Subcutaneous abdominal adipose tissue (tissue), 5 donors: Measurements from ENCODE around the gene ALCAM.

ENCODE experiments used
- H3K27ac ChIP-seq: one replicate; pipeline ENCODE4 v1.7.0; 2013; ENCODE audit warnings: low read depth, mild to moderate bottlenecking, inconsistent platforms, low read length, moderate library complexity
- H3K27me3 ChIP-seq, 5 donors: one replicate each; pipeline ENCODE4 v1.7.0; 2013; ENCODE audit warnings: low read length in 5 of 5, inconsistent platforms in 1 of 5; ENCODE audit not compliant: control insufficient read depth in 5 of 5, insufficient read depth in 4 of 5
- H3K36me3 ChIP-seq, 5 donors: one replicate each; pipeline ENCODE4 v1.7.0; 2013; ENCODE audit warnings: low read length in 5 of 5; ENCODE audit not compliant: control insufficient read depth in 5 of 5, insufficient read depth in 5 of 5
- H3K4me1 ChIP-seq, 5 donors: one replicate each; pipeline ENCODE4 v1.7.0; 2013; ENCODE audit warnings: low read length in 5 of 5, mild to moderate bottlenecking in 3 of 5, moderate library complexity in 1 of 5; ENCODE audit not compliant: control insufficient read depth in 5 of 5, insufficient read depth in 5 of 5
- H3K4me3 ChIP-seq, 5 donors: one replicate each; pipeline ENCODE4 v1.7.0; 2013; ENCODE audit warnings: low read length in 5 of 5, low read depth in 1 of 5
- H3K9ac ChIP-seq, 5 donors: one replicate each; pipeline ENCODE4 v1.7.0; 2013; ENCODE audit warnings: low read length in 5 of 5, mild to moderate bottlenecking in 4 of 5, moderate library complexity in 3 of 5
- H3K9me3 ChIP-seq, 5 donors: one replicate each; pipeline ENCODE4 v1.7.0; 2013; ENCODE audit warnings: low read length in 5 of 5; ENCODE audit not compliant: control insufficient read depth in 5 of 5
- donor health status: healthy.
- donor health status: healthy.
- donor health status: healthy.
- donor health status: healthy.
- donor health status: healthy.

Gene ALCAM

DNA sequence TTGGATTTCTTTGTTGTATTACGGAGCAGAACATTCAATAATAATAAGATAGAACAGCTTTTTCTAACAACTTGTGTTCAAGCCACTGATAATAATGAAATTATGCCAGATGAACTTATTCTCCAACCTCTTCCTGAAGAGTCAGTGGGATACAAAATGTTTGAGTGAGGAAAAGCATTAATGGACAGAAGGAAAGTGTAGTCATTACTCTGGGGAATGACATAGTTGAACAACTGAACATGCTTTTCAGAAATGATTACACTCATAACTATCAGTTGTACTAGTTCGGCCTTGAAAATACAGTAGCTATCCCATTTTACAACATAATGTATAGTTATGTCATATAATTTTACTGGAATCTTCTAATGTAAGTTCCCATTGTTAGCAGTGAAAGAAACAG is 55.9 kb downstream of the ALCAM start:
- Histone ChIP-seq H3K9ac (no peak overlapping the region), H3K27ac (no peak overlapping the region), H3K4me3 (no peak overlapping the region), H3K4me1 (no peaks in the 10 kb centered on the region), H3K27me3 (no peaks in the 10 kb centered on the region), H3K9me3 (no peaks in the 10 kb centered on the region), H3K36me3 (no peaks in the 10 kb centered on the region)

GRCh38 chr3:105423397-105423796 is 56.7 kb downstream of the ALCAM start:
- H3K4me3 ChIP-seq, result no peak overlapping the region
- no peaks in the 10 kb centered on the region for H3K9me3 ChIP-seq
- H3K27ac ChIP-seq, result no peak overlapping the region
- H3K4me1 ChIP-seq, result no peaks in the 10 kb centered on the region
- no peaks in the 10 kb centered on the region for H3K27me3 ChIP-seq
- no peak overlapping the region for H3K9ac ChIP-seq
- no peaks in the 10 kb centered on the region for H3K36me3 ChIP-seq

DNA sequence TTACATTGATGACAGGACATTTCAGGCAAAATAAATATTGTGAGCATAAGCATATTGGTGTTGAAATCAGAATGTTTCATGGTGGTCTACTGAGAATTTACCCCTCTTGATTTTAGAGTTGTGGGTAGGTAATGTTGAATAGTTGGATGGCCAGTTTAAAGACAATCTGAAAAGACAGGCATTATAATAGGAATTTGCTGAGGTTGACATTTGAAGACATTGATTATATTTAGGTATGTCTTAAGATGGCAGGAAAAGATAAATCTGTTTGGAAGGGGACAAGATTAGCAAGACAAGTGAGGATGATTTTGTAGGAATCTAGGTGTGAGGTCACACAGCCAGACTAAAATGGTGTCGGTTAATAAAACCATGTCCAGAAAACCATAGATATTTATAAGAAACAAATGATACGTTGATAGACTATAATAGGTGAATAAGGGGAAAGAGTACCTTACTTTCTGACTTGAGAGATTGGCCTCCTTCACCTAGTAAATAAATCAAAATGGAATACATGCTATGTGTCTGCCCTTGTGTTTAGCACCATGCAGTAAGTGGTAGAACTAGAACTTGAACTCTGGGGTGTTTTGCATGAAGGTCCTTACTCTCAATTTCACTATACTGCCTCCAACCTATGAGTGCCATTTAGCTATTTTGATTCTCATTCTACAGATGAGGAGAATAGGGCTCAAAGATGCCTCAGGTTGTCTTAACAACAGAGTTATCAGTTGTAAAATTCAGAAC is 57.9 kb downstream of the ALCAM start:
- Histone ChIP-seq H3K4me1 (no peaks in the 10 kb centered on the region), H3K4me3 (no peak overlapping the region), H3K36me3 (no peaks in the 10 kb centered on the region), H3K9ac (no peak overlapping the region), H3K27me3 (no peaks in the 10 kb centered on the region), H3K27ac (no peak overlapping the region), H3K9me3 (no peaks in the 10 kb centered on the region)

DNA sequence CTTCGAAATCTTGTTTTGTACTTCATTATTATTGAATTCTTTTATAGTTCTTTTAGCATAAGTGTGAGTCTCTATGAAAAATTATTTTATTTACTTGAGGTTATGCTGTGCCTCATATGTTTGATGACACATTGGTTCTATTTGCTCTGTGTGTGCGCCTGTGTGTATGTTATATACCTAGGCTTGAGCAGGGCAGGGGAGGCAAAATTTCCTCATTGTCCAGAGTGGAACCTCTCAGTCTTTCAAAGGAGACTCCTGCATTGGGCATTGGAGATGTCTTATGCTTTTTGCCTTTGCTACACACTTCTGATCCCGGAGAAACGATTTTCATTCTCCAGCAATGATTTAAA is 58.4 kb downstream of the ALCAM start:
- no peak overlapping the region for H3K27ac ChIP-seq
- no peaks in the 10 kb centered on the region for H3K9me3 ChIP-seq
- H3K4me1 ChIP-seq, result no peaks in the 10 kb centered on the region
- H3K36me3 ChIP-seq, result no peaks in the 10 kb centered on the region
- no peak overlapping the region for H3K4me3 ChIP-seq
- no peak overlapping the region for H3K9ac ChIP-seq
- H3K27me3 ChIP-seq, result no peaks in the 10 kb centered on the region

DNA sequence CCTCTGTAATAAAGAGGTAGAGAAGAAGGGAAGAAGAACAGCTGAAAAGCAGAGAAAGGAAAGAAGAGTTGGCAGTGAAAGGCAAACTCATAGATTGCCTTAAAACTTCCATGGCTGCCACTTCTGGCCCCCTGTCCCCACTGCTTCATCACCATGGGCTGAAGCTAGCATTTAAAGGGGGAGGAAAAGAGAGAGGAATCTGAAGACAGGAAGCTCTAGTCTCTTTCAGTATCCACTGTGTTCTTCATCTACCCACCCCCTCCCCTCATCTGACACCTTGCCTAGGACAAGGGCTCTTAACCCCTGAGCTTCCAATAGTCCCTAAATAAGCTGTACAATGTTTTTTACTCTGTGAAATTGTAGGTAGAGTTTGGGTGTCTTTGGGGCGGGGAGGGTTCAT is 60.6 kb downstream of the ALCAM start:
- H3K4me1 ChIP-seq, result no peaks in the 10 kb centered on the region
- no peak overlapping the region for H3K9ac ChIP-seq
- H3K36me3 ChIP-seq, result no peaks in the 10 kb centered on the region
- H3K4me3 ChIP-seq, result no peak overlapping the region
- no peak overlapping the region for H3K27ac ChIP-seq
- no peaks in the 10 kb centered on the region for H3K9me3 ChIP-seq
- H3K27me3 ChIP-seq, result no peaks in the 10 kb centered on the region

DNA sequence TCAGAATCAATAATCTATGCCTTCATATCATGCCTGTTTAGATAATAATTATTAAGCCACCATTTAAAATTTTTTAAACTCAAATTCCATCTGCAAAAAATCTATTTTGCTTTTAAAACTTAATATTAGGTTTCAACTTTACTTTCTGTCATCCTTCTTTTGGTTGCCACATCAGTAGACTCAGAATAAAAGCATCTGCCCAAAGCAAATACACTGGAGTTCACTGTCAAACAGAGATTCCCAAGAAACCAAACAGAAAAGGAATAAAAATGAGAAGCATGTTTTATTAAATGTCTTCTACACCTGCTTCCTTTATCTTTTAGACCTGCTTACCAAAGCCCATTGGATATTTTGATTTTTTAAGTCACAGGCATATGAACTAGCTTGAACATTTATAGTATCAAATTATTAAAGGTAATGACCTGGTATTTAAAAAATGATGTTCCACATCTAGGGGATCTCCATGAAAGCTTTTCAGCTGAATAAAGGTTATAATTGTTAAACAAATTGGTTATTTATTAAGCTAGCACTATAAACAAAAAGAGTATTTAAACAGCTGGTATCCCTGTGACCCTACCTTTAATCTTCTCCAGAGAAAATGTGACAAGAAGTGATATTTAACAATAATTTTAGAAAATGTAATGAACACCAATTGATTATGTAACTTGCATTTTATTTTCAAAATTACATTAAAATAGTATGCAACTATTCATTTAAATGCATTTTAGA is 62.5 kb downstream of the ALCAM start:
- H3K4me1 ChIP-seq, result no peaks in the 10 kb centered on the region
- no peaks in the 10 kb centered on the region for H3K36me3 ChIP-seq
- no peak overlapping the region for H3K4me3 ChIP-seq
- no peaks in the 10 kb centered on the region for H3K9me3 ChIP-seq
- no peaks in the 10 kb centered on the region for H3K27me3 ChIP-seq
- H3K27ac ChIP-seq, result no peak overlapping the region
- H3K9ac ChIP-seq, result no peak overlapping the region

DNA sequence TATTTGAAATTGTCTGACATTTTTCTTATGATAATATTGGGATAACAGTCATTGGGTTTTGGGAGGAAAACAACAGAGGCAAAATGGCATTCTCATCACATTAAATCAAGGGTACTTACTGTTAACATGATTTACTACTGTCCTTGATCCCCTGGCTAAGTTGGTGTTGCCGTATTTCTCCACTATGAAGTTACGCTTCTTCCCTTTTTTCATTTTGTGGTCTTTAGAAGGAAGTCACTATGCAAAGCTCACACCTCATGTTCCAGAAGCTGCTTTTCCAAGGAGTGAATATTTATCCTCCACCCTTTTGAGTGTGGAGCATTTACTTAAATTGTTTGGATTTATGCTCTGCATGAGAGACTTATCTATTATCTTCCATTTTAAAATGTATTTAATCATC is 63.7 kb downstream of the ALCAM start:
- no peak overlapping the region for H3K27ac ChIP-seq
- H3K27me3 ChIP-seq, result no peaks in the 10 kb centered on the region
- H3K36me3 ChIP-seq, result no peaks in the 10 kb centered on the region
- H3K4me1 ChIP-seq, result no peaks in the 10 kb centered on the region
- no peak overlapping the region for H3K4me3 ChIP-seq
- no peak overlapping the region for H3K9ac ChIP-seq
- H3K9me3 ChIP-seq, result no peaks in the 10 kb centered on the region

- Histone ChIP-seq H3K27ac (no peak overlapping the region), H3K4me3 (no peak overlapping the region), H3K9me3 (no peaks in the 10 kb centered on the region), H3K4me1 (no peaks in the 10 kb centered on the region), H3K36me3 (no peaks in the 10 kb centered on the region), H3K27me3 (no peaks in the 10 kb centered on the region), H3K9ac (no peak overlapping the region)
These were observed 64.5 kb downstream of the ALCAM start for GRCh38 chr3:105431200-105431599.

- Histone ChIP-seq H3K9ac (no peak overlapping the region), H3K36me3 (no peaks in the 10 kb centered on the region), H3K4me3 (no peak overlapping the region), H3K9me3 (no peaks in the 10 kb centered on the region), H3K27me3 (no peaks in the 10 kb centered on the region), H3K4me1 (no peaks in the 10 kb centered on the region), H3K27ac (no peak overlapping the region)
These were observed 68.6 kb downstream of the ALCAM start for GRCh38 chr3:105435277-105435676.

GRCh38 chr3:105436687-105437086 is 70.0 kb downstream of the ALCAM start:
- no peak overlapping the region for H3K4me3 ChIP-seq
- H3K36me3 ChIP-seq, result no peaks in the 10 kb centered on the region
- H3K9me3 ChIP-seq, result no peaks in the 10 kb centered on the region
- no peak overlapping the region for H3K9ac ChIP-seq
- no peaks in the 10 kb centered on the region for H3K27me3 ChIP-seq
- no peaks in the 10 kb centered on the region for H3K4me1 ChIP-seq
- no peak overlapping the region for H3K27ac ChIP-seq
